T1000 (cell line): ENCODE results near the gene NEDD4L.
"Not testable (repeated sequence)": the region's sequence is repeated elsewhere in the genome, so short reads cannot be mapped to it uniquely, and the experiment has no call there.

Experiments used
- DNase-seq: peaks from one replicate; lab custom pipeline; 2025; ENCODE audit warnings: mixed read lengths; lab: John Stamatoyannopoulos, UW

The NEDD4L gene

GRCh38 chr18:58268849-58269248, 224.8 kb downstream of the NEDD4L start:
- DNase-seq, result no peak

- no peak for DNase-seq
Measured at GRCh38 chr18:58269931-58270330, 225.9 kb downstream of the NEDD4L start.

- DNase-seq, result no peak
Measured at GRCh38 chr18:58270396-58270795, 226.4 kb downstream of the NEDD4L start.

- DNase-seq, result no peak
Measured at GRCh38 chr18:58271770-58272169, 227.7 kb downstream of the NEDD4L start.

GRCh38 chr18:58272209-58272608, 228.2 kb downstream of the NEDD4L start:
- DNase-seq, result no peak

GRCh38 chr18:58272779-58273435, 228.9 kb downstream of the NEDD4L start:
- DNase-seq, result no peak

GRCh38 chr18:58275176-58275575, 231.2 kb downstream of the NEDD4L start:
- DNase-seq, result no peak

GRCh38 chr18:58276789-58277739, 233.0 kb downstream of the NEDD4L start:
- no peak for DNase-seq

- no peak for DNase-seq
Measured at GRCh38 chr18:58279504-58280175, 235.6 kb downstream of the NEDD4L start.

- no peak for DNase-seq
Measured at GRCh38 chr18:58280191-58280590, 236.2 kb downstream of the NEDD4L start.

- not testable (repeated sequence) for DNase-seq
Measured at GRCh38 chr18:58282872-58283271, 238.8 kb downstream of the NEDD4L start.

GRCh38 chr18:58284699-58285448, 240.8 kb downstream of the NEDD4L start:
- DNase-seq, result no peak

- DNase-seq, result no peak
Measured at GRCh38 chr18:58285449-58286130, 241.6 kb downstream of the NEDD4L start.

GRCh38 chr18:58286632-58287352, 242.8 kb downstream of the NEDD4L start:
- DNase-seq, result no peak

- DNase-seq, result no peak
Measured at GRCh38 chr18:58287353-58288274, 243.6 kb downstream of the NEDD4L start.

- no peak for DNase-seq
Measured at GRCh38 chr18:58288921-58289797, 245.1 kb downstream of the NEDD4L start.

- DNase-seq, result no peak
Measured at GRCh38 chr18:58290116-58290695, 246.2 kb downstream of the NEDD4L start.

- DNase-seq, result no peak
Measured at GRCh38 chr18:58291131-58291530, 247.1 kb downstream of the NEDD4L start.
